NCI-H1694 treated with DMSO at 0.1 percent for 48 hours (cell line): ENCODE data around the gene DOCK2.
"Not testable (repeated sequence)": the region's sequence is repeated elsewhere in the genome, so short reads cannot be mapped to it uniquely, and the experiment has no call there.

Source experiments
- DNase-seq: peaks from one replicate; lab custom pipeline; 2025; lab: John Stamatoyannopoulos, UW

DOCK2 gene

DNA sequence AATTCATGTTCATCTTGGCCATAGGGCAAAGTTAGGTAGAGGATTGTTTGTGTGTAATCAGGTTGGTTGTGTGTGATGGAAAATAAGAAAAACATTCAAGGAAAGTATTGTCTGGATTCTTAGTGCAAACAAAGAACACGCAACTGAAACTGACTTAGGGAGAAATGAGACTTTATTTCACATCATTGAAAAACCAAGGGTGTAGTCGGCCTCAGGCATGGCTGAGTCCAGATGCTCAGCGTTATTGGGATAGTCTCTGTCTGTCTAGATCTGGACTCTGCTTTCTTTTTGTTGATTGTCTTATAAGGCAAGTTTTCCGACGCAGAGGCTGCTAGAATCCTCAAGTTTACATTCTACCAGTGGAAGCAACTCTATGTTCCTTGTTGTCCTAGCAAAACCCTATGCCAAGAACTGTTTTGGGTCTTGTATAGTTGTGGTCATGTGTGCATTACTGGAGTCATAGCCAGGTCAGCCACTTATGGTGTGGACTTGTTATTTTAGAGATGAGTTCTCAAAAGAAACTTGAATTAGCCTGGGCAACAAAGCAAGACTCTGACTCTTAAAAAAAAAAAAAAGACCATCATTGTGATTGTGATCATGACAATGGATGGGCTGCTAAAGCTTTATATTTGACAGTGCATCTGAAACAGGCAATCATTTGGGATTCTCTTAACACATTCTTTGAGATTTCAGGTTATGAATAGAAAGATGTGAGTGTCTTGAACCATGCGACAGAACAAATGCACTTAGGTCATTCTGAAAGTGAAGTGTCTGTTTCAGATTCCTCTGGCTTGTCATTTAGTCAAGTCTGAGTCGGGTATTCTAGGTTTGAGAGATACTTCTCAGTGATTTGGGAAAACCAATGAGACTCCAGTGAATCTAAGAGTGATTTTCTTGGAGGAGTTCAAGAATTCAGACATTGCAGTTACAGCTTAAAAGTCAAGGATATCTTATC, 82.6 kb downstream of the DOCK2 start:
- no peak for DNase-seq

DNA sequence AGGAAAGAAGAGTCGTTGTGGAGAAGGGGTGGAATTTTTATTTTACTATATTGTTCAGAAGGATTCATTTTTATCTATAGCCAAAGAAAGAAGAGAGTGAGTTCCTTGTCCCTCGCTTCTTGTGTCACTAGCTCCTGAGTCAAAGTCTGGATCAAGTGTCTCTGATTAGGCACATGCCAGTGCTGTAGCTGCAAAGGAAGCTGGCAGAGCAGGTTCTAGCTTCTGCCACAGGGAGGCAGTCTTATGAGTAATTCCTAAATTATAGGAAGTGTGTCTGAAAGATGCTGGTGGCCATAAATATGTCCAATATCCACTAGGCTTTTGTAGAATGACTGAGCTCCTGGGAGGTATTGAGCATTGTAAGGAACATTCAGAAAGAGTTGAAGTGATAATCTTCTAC, 84.7 kb downstream of the DOCK2 start:
- no peak for DNase-seq

DNA sequence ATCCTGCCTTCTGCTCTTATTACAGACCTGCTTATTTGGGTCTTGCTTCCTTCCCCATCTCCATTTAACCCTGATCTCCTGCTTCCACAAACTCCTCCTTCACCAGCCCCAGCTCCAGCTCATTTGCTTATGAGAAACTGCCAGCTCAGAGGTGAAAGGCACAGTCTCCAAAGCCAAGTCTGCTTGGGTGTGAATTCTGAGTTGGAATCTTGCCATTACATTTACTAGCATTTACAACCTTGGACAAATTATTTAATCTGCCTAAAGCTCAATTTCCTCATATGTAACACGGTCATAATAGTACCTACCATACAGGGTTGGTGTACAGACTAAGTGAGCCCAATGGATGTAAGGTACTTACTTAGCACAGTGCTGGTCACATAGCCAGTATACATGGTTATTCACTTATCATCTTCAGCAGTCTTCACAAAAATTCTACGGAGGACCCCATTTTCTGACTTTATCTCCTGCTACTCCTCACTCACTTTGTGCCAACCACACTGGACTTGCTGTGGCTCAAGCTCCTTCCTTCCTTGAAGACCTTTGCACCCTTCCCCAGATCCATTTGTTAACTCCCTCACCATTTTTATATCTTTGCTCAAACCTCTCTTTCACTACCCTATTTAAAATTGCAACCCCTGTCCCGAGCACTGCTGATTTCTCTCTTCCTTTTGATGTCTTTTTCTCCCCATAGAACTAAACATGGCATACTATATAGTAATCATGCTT, 86.2 kb downstream of the DOCK2 start:
- DNase-seq = no peak

DNA sequence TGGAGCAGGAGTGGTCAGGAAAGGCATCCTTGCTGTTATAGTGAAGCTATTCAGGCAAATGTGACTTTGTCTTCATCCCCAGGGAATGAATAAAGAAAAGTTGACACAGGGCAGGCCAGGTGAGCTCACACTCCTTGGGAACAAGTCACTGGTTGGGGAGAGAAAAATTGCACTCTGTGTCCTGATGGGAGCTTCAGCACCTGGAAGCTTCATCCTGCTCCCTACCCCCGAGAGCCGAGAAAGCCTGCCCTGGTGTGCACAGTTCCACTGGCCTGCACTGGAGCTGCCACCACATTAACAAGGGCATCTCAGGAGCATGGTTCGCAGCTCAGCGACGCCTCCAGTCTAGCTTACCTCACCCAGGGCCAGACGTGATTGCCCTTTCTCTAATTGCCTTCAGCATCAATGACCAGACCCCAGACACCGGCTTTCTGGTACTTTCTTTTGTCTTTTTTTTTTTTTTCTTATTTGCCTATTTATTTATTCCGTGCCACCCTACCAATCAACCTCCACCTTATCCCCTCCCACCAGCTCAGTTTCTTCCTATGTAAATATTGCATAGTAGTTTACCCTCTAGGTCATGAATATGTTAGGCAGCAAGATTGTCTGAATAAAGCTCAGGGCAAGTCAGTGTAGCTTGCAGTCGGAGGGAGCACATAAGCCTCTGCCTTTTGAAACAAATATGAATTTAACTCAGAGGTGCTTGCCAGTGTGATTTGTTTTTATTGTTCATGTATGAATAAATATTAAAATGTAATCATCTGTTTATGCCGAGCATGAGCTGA, 87.4 kb downstream of the DOCK2 start:
- DNase-seq = no peak

DNA sequence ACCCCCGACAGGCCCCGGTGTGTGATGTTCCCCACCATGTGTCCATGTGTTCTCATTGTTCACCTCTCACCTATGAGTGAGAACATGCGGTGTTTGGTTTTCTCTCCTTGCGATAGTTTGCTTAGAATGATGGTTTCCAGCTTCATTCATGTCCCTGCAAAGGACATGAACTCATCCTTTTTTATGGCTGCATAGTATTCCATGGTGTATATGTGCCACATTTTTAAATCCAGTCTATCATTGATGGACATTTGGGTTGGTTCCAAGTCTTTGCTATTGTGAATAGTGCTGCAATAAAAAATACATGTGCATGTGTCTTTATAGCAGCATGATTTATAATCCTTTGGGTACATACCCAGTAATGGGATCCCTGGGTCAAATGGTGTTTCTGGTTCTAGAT, 88.6 kb downstream of the DOCK2 start:
- DNase-seq = not testable (repeated sequence)

DNA sequence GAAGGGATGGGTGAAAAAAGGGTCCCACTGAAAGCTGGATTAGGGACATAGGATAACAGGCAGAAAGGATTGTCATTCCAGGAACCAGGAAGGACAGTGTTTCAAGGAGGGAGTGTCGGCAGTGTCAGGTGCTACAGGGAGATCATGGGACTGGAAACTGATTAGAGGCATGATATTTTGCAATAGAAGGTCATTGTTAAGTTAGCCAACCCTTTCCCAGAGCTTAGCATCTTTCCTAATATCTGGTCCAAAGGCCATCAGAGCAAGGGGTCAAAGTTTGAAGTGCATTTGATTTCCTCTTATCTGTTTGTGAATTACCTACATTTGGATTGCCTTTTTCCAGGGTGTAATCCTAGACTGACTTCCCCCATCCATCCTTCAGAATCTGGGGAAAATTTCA, 91.3 kb downstream of the DOCK2 start:
- no peak for DNase-seq

DNA sequence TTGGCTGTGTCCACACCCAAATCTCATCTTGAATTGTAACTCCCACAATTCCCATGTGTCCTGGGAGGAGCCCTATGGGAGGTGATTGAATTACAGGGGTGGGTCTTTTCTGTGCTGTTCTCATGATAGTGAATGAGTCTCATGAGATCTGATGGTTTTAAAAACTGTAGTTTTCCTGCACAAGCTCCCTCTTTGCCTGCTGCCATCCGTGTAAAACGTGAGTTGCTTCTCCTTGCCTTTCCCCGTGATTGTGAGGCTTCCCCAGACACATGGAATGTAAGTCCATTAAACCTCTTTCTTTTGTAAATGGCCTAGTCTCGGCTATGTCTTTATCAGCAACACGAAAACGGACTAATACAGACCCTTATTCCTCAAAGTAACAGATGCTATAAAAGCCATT, 94.1 kb downstream of the DOCK2 start:
- DNase-seq = no peak

DNA sequence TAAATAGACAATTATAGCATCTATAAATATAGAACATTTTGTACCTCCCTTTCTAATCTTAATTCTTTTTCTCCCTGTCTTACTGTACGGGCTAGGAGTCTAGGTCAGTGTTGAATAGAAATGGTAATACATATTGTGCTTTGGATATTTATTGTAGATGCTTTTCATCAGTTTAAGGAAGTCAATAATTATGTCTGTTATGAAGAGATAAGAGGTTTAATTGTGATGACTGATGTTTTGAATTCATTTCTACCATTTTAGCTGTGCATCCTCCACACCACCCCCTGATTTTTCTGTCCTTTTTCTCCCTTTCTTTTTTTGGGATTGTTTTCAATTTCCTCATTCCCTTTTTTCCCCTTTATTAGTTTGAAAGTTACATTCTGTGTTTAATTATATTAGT, 95.8 kb downstream of the DOCK2 start:
- DNase-seq = no peak

DNA sequence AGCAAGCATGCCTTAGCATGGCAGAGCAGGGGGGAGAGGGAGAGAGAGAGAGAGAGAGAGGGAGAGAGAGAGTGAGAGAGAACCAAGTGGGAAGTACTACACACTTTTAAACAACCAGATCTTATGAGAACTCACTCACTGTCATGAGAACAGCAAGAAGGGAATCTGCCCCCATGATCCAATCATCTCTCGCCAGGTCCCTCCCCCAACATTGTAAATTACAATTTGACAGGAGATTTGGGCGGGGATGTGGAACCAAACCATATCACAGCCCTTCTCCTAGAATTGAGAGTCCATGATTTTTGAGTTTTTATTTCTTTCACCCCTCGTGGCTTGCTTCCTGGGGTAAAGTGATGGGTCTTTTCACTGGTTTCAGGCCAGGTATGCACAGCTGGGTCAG, 98.8 kb downstream of the DOCK2 start:
- DNase-seq = no peak

DNA sequence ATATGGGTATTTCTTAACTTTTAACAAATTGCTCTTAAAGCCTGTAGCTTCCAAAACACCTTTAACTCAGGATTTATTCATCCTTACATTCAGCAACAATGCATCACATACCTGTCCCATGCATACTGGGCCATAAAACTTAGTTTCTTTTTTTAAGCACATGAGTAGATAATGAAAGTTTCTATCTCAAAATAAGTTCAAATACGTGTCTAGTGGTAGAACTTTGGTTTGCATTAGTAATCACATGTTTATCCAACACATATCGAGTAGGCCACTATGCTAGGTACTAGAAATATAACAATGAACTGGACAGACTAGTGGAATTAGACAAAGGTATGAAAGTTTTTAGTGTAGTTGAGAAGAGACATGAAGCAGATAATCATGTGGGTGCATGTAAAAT, 99.6 kb downstream of the DOCK2 start:
- DNase-seq = no peak

DNA sequence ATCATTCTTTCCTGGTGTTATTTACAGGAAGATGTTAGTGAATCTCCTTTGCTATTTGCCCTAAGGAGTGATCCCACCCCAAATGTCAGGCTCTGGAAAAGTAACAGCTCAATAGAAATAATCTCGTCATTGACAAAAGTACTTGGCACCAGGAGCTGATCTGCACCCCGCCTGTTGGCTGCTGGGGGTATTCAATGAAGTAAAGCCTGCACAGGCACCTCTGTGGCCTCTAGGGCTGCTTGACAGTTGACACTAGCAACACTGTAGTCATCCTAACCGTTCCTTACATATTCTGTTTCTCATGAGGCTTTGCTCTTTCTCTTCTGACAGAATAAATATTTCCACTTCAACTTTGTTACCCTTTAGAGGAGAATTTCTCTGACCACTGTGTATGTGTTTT, 103.4 kb downstream of the DOCK2 start:
- DNase-seq = no peak

DNA sequence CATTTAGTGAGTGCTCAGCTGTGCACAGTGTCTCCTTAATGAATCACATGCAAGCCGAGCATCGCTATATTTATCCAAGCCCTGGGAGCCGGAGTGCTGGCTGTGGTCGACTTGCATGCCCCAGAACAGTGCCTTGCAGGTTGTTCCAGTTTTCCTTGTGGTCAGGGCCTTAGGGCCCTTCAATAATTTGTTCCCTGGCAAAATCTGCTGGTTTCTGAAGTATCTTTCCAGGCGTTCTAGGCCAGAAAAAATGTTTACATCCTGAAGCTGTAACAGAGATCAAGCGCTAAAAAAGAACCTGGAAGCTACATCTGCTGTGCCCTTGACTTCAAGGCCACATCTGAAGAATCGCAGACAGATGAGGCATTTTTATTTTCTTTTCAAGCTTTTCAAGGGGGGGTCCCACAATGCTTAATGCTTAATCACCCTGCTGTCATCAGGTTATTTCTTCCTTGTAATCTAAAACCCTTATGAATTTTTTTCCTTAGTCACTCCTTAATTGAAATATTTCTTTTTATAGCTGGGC, 105.8 kb downstream of the DOCK2 start:
- DNase-seq = peak; percentile 81

DNA sequence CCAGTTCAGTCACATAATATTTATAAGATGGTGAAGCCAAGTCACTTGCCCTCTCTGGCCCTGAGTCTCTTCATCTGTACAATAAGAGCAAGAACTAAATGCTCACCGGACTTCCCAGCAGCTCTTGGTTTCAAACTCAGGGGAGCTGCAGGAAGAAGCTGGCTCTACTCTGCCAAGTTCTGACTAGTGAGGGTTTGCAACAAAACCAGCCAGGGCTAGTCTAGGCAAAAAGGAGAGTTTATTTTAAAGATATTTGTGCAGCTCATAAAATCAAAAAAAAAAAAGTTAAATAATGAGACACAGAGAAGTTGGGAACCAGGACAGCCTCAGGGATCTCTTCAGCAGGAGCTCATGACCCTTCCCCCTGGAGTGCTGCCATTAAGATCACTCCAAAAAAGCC, 107.3 kb downstream of the DOCK2 start:
- DNase-seq = no peak

DNA sequence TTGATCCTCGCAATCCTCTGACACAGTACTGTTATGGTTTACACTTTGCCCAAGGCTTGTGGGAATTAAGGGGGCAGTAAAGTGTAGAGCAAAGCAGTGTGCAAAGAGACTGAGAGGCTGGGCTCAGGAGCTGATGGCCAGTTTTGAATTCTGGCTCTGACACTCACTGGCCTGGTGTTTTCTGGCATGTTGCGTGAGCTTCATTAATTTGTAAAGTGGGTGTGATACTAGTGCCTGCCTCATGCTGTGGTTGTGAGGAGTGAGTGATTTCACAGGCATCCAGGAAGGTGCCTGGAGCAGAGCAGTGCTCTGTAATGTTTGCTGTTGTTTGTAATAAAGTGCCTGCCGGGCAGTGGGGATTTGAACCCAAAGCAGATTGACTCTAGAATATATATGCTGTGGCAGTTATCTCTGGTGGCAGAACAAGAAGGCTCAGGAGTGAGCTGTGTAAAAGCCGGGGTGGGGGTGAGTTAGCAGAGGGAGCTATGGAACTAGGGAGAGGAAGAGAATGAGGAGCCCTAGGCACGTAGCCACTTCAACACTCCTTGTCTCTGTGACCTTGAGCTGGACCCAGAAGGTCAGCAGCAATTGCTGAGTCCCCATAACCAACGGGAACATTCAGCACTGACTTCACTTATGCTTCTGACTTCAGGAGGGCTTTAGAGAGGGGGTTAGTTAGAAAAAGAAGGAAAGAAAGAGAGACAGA, 108.5 kb downstream of the DOCK2 start:
- no peak for DNase-seq

DNA sequence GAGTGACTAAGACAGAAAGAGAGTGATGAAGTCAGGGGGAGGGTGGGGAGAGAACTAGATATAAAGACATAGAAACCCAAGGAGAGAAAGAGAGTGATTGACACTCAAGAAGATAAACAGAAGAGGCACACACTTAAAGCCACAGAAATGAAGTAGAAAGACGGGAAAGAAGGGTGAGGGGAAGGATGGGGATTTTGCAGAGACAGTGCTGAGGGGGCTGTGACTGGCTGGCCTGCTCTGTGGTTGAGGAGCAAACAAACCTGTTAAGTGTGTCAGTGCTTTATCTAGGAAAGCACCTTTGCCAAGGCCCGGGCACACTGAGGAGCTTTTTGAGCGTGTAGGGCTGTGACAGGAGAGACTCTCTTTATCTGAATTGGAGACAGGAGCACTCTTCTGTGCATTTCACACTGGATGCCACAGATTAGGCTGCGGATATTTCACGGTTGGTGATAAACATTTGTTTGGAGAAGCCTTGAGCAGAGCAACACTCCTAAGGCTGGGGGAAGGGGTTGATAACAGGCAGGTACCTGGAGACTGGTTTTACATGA, 109.1 kb downstream of the DOCK2 start:
- DNase-seq = no peak

DNA sequence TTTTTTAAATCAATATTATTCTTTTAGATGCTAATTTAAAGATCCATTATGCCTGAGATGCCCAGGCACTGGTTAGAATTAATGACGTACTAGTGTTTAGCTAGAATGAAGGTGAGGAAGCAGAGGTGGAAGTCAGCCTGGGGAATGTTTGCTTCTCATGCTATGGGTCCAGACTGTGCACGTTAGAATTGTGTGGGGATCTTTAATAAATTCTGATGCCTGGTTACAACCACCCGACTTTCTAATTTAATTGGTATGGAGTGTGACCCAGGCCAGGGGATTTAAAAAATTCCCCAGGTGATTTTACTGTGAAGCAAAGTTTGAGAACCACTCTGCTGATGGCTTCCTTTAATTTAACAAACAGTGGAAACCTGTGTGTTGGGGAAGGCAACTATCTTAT, 111.1 kb downstream of the DOCK2 start:
- DNase-seq = no peak

DNA sequence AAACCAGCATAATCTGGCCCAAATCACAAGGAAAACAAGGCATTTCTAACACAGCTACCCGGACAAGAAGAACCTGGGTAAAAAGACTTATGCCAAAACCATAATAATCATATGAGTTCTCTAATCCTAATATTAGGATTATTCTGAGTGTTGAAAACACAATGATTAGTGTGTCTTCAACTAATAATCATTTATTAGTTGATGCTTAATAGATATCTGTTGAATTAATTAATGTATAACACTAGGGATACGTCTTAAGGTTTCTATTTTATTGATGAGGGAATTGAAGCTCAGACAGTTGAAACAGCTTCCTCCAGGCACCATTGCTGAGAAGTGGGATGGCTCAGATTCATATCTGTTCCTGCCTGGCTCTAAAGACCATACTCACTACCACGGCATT, 112.2 kb downstream of the DOCK2 start:
- no peak for DNase-seq

DNA sequence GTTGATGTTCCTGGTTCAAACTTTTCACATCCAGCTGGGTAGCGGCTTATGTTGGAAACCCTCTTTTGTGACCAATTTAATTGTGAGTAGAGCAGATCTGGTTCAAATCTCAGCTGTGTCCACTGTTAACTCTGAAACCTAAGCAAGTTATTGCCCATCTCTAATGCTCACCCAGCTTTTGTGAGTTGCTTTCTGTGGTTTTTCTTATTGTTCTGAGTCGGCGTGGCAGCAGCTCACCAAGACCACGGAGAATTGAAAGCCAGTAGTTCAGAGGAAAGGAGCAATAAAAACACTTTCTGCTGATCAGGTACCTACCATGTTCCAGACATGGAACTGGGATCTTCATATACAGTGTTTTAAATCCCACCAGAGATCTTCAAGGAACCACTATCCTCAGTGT, 114.4 kb downstream of the DOCK2 start:
- no peak for DNase-seq

DNA sequence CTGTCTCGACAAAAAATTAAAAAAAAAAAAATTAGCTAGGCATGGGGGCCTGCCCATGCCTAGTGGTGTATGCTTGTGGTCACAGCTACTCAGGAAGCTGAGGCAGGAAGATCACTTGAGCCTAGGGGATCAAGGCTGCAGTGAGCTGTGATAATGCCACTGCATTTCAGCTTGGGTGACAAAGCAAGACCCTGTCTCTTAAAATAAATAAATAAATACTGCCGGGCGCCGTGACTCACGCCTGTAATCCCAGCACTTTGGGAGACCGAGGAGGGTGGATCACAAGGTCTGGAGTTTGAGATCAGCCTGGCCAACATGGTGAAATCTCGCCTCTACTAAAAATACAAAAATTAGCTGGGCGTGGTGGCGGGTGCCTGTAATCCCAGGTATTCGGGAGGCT, 115.5 kb downstream of the DOCK2 start:
- DNase-seq = not testable (repeated sequence)

DNA sequence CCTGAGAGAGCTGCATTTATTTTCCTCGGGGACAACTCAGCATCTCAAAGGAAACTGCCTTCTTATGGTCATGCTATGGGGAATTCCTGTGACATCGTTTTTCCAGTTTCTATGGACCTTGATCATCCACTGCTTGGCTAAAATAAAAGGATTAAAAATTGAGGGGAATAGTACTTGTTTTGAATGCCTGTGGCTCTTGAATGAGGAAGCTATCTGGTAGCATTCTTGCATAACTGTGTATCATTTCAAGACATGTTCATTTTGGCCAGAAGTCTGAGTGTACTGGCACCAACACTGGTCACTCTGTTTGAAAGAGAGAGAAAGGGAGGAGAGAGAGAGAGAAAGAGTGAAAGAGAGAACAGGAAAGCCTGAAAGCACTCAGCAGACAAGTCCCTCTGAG, 116.7 kb downstream of the DOCK2 start:
- no peak for DNase-seq

DNA sequence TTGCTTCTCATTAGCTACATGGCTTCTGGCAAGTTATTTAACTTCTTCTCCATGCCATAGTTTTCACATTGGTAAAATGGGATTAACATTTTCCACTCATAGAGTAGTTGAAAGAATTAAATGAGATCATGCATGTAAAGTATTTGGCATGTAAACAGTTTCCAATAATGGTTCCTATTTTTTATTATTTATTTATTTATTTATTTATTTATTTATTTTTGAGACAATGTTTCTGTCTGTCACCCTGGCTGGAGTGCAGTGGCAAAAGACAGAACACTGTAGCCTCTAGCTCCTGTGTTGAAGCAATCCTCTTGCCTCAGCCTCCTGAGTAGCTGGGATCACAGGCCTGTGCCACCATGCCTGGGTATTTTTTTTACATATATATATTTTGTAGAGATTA, 117.7 kb downstream of the DOCK2 start:
- DNase-seq = no peak
